Measurements from ENCODE around the gene LGR6. TPM values are rescaled to one million over a fixed set of nuclear protein-coding genes. Genes with fewer than 3 reads are reported as not detected.

The LGR6 gene
- total and polyA plus RNA-seq, 2 experiments from 2014 or later = 0.66 to 0.89 TPM

DNA sequence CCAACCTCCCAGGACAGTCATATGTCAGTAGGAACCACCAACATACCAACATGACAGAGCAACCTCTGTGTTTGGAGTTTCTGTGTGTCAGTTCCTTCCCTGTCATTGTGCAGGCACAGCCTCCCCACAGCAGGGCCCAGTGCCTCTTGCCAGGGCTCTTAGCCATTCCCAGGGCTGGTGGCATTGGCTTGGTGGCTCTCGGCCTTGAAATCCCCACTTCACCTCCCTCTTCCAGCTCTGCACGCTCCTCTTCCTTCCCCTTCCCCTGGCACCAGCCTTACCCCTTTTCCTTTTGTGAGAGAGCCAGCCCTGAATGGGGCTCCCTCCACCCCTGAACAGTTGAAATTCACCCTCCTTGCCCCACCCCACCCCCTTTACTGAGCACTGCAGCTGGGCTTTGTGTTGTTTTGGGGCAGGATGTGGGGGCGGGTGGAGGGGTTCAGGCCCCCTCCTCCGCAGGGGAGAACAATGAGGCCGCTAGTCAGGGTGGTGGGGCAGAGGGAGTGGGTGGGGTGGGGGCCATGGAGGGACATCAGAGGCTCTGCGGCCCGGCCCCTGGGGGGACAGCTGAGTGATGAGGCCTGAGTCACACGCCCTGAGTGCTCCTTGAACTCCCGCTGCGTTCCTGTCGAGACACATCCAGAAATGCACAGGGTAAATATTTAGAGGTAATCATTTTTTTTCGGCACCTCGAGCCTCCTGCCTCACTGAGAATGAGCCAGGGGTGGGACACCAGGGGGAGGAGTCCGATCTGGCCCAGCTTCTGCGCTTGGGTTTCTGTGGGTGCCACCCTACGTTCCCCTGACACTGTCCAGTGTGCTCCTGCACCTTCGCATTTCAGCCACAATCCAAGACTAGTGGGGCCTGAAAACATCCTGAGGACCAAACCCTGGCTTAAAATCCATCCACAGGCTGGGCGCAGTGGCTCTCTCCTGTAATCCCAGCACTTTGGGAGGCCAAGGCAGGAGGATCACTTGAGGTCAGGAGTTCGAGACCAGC is 28.6 kb downstream of the LGR6 start:
- H3K27ac Mint-ChIP-seq = 0 out of 2 replicates have a peak overlapping the region, but pooled peaks have one; percentile 19
- ATAC-seq = peak; percentile 41
- Histone ChIP-seq H3K27ac (ENCODE audit: low read depth) (no peak overlapping the region), H3K9me2 (ENCODE audit: insufficient read depth) (0 out of 2 replicates have a peak, but pooled peaks cover 2% of the 10 kb centered on the region), H3K79me2 (replicated peaks; ENCODE audit: insufficient read depth) (no peaks in the 10 kb centered on the region), H3K4me1 (ENCODE audit: insufficient read depth) (peaks cover 6% of the 10 kb centered on the region; the same call in 1 of the 2 replicates), H3K4me2 (no peak overlapping the region), H3K27me3 (ENCODE audit: insufficient read depth) (no peaks in the 10 kb centered on the region), H3K4me3 (no peak overlapping the region), H4K20me1 (replicated peaks; ENCODE audit: insufficient read depth) (no peaks in the 10 kb centered on the region), H3K36me3 (ENCODE audit: insufficient read depth) (no peaks in the 10 kb centered on the region), H3F3A (replicated peaks; ENCODE audit: low read depth) (no peaks in the 10 kb centered on the region), H2AFZ (peak overlapping the region; percentile 63; the same call in 1 of the 2 replicates)
- DNase-seq (ENCODE audit: low spot score) = no peak
- H3K9me3 Mint-ChIP-seq = no peaks in the 10 kb centered on the region
- H3K27me3 Mint-ChIP-seq (ENCODE audit: insufficient read depth, low read depth, poor library complexity) = peaks cover 10% of the 10 kb centered on the region
- no peak overlapping the region for H3K4me3 Mint-ChIP-seq
- peaks cover 21% of the 10 kb centered on the region for H3K4me1 Mint-ChIP-seq
- TF ChIP-seq, protein P1, sequence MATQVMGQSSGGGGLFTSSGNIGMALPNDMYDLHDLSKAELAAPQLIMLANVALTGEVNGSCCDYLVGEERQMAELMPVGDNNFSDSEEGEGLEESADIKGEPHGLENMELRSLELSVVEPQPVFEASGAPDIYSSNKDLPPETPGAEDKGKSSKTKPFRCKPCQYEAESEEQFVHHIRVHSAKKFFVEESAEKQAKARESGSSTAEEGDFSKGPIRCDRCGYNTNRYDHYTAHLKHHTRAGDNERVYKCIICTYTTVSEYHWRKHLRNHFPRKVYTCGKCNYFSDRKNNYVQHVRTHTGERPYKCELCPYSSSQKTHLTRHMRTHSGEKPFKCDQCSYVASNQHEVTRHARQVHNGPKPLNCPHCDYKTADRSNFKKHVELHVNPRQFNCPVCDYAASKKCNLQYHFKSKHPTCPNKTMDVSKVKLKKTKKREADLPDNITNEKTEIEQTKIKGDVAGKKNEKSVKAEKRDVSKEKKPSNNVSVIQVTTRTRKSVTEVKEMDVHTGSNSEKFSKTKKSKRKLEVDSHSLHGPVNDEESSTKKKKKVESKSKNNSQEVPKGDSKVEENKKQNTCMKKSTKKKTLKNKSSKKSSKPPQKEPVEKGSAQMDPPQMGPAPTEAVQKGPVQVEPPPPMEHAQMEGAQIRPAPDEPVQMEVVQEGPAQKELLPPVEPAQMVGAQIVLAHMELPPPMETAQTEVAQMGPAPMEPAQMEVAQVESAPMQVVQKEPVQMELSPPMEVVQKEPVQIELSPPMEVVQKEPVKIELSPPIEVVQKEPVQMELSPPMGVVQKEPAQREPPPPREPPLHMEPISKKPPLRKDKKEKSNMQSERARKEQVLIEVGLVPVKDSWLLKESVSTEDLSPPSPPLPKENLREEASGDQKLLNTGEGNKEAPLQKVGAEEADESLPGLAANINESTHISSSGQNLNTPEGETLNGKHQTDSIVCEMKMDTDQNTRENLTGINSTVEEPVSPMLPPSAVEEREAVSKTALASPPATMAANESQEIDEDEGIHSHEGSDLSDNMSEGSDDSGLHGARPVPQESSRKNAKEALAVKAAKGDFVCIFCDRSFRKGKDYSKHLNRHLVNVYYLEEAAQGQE (IDR thresholded peaks at IDR 0.05; ENCODE audit: unreplicated experiment) = no peak
- TF ChIP-seq EZH2phosphoT487 (IDR thresholded peaks at IDR 0.05; ENCODE audit: unreplicated experiment) (no peak), JUNB (IDR thresholded peaks at IDR 0.05; ENCODE audit: unreplicated experiment) (no peak), ZNF331 (CRISPR knock-in tag; IDR thresholded peaks at IDR 0.05; ENCODE audit: low read depth) (no peak), POLR2AphosphoS5 (IDR thresholded peaks at IDR 0.05; ENCODE audit: low read depth) (no peak), EZH2 (IDR thresholded peaks at IDR 0.05; ENCODE audit: low read depth, unreplicated experiment) (no peak), NANOG (IDR thresholded peaks at IDR 0.05; ENCODE audit: borderline replicate concordance) (no peak), CREB1 (CRISPR knock-in tag; IDR thresholded peaks at IDR 0.05; ENCODE audit: low read depth) (no peak), ZNF114 (CRISPR knock-in tag; IDR thresholded peaks at IDR 0.05) (no peak), STAT1 (IDR thresholded peaks at IDR 0.05; ENCODE audit: unreplicated experiment) (no peak)
- TF ChIP-seq, protein P2, sequence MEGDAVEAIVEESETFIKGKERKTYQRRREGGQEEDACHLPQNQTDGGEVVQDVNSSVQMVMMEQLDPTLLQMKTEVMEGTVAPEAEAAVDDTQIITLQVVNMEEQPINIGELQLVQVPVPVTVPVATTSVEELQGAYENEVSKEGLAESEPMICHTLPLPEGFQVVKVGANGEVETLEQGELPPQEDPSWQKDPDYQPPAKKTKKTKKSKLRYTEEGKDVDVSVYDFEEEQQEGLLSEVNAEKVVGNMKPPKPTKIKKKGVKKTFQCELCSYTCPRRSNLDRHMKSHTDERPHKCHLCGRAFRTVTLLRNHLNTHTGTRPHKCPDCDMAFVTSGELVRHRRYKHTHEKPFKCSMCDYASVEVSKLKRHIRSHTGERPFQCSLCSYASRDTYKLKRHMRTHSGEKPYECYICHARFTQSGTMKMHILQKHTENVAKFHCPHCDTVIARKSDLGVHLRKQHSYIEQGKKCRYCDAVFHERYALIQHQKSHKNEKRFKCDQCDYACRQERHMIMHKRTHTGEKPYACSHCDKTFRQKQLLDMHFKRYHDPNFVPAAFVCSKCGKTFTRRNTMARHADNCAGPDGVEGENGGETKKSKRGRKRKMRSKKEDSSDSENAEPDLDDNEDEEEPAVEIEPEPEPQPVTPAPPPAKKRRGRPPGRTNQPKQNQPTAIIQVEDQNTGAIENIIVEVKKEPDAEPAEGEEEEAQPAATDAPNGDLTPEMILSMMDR (conservative IDR thresholded peaks at IDR 0.05; ENCODE audit: low read depth in 2 of 2) = no peak
- TF ChIP-seq, protein P3, sequence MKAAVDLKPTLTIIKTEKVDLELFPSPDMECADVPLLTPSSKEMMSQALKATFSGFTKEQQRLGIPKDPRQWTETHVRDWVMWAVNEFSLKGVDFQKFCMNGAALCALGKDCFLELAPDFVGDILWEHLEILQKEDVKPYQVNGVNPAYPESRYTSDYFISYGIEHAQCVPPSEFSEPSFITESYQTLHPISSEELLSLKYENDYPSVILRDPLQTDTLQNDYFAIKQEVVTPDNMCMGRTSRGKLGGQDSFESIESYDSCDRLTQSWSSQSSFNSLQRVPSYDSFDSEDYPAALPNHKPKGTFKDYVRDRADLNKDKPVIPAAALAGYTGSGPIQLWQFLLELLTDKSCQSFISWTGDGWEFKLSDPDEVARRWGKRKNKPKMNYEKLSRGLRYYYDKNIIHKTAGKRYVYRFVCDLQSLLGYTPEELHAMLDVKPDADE (IDR thresholded peaks at IDR 0.05) = no peak
- no peaks in the 10 kb centered on the region for H3K36me3 Mint-ChIP-seq (ENCODE audit: low read depth)

Data from GM23338 (cell line).